Measurements from ENCODE around the gene RTRAF.

DNA sequence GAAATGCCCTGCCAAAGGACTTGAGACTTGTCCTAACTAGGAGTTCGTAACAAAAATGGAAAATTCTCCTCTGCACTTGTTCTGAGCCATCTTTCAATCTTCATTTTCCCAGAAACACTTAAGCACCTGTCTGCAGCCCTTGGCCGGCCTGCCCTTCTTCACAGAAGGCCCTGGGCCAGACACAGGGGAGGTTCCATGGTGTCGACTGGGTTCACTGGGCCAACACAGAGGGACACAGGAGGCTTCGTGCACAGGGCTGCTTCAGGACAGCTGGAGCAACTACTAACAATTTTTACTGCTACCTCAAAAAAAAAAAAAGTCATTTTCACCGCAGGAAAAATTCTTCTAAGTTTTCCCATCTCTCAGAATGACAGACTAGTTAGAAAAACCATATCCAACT is 59.9 kb downstream of the RTRAF start:
- TF ChIP-seq CTCF (IDR thresholded peaks at IDR 0.05) (no peak), POLR2A (IDR thresholded peaks at IDR 0.05) (no peak)

Data from testis (tissue), 2 donors.